DMS79 treated with DMSO at 0.1 percent for 48 hours (cell line): Measurements from ENCODE around the gene TP53BP1.
"Not testable (repeated sequence)": the region's sequence is repeated elsewhere in the genome, so short reads cannot be mapped to it uniquely, and the experiment has no call there.

Source experiments
- DNase-seq: peaks from one replicate; lab custom pipeline; 2025; lab: John Stamatoyannopoulos, UW

Gene TP53BP1, protein sequence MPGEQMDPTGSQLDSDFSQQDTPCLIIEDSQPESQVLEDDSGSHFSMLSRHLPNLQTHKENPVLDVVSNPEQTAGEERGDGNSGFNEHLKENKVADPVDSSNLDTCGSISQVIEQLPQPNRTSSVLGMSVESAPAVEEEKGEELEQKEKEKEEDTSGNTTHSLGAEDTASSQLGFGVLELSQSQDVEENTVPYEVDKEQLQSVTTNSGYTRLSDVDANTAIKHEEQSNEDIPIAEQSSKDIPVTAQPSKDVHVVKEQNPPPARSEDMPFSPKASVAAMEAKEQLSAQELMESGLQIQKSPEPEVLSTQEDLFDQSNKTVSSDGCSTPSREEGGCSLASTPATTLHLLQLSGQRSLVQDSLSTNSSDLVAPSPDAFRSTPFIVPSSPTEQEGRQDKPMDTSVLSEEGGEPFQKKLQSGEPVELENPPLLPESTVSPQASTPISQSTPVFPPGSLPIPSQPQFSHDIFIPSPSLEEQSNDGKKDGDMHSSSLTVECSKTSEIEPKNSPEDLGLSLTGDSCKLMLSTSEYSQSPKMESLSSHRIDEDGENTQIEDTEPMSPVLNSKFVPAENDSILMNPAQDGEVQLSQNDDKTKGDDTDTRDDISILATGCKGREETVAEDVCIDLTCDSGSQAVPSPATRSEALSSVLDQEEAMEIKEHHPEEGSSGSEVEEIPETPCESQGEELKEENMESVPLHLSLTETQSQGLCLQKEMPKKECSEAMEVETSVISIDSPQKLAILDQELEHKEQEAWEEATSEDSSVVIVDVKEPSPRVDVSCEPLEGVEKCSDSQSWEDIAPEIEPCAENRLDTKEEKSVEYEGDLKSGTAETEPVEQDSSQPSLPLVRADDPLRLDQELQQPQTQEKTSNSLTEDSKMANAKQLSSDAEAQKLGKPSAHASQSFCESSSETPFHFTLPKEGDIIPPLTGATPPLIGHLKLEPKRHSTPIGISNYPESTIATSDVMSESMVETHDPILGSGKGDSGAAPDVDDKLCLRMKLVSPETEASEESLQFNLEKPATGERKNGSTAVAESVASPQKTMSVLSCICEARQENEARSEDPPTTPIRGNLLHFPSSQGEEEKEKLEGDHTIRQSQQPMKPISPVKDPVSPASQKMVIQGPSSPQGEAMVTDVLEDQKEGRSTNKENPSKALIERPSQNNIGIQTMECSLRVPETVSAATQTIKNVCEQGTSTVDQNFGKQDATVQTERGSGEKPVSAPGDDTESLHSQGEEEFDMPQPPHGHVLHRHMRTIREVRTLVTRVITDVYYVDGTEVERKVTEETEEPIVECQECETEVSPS (N-terminal part only)

DNA sequence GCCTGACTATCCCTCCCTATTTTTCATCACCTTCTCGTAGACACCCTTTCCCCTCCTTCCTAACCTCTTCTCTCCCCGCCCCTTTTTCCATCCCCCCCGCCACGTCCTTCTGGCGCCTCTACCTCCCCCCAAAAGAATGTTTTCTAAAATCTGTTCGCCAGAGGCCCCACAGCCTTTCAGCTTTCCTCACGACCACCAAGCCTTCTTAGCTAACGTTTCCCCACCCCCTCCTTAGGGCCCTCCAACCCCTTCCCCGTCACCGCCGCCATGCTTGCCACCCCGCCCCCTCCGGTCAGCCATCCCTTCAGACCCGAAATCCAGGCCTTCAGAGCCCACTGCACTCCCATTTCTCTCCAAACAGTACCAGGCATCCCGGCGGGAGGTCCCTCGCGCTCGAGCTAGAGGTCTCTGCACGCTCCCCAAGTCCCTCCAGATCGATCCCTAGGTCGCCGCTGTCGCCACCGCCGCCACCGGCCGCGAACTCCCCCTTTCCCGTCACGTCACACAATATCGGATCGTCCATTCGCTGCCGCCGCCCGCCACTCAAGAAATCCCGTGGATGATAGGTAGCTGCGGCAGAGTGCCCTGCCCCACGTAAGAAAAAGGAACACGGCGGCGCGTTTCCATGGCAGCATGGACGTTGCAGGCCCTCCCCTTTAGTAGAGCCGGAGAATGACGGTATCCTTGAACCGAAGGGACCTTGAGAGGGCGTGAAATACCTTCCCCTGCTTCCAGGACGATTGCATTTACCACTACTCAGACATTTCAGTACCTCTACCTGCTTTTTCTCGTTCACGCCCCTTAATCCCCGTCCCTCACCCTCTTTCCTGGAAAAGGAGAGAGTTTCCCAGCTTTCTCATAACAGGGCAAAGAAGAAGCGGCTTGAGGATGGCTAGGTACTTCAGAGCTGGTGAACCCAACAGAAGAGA is at the start of gene TP53BP1:
Gene TP53BP1, minus strand, starts transcription at position 484 of the 929 bp plus-strand sequence. Its CDS starts 113 bp downstream, at position 371.
- DNase-seq = peak; percentile 82

DNA sequence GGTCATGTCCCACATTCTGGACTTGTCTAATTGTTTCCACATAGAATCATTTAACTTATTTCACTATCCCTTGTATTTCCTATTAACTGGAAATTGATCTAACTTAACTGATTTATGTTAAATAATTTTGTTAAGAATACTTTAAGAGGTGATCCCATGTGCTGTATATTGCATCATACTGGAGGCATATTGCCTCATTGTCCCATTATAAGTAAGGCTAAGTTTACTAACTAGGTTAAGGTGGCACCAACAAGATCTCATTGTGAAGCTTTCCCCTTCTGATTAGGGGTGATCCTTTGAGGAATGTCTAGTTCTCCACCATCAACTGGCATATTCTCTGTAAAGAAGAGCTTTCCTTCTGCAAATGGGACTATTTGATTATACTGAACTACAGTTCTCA is 48.8 kb upstream of the TP53BP1 start:
- DNase-seq = no peak

DNA sequence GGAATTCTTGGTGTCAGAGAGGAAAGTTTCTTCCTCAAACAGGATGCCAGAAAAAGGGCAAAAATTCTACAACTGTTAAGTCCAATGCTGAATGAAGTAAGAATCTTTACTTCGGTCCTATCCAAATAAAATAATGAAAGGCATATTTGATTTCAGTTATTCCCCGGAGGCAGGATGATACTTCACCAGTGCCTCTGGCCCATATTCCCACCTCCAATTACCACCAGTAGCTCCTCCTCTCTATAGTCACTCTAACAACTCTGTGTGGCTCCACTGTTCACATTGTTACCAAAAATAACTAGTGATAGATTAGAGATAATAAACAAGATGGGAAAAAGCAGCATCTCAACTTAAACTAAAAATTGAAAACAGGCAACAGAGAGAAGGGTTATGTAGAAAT is 45.1 kb upstream of the TP53BP1 start:
- DNase-seq = no peak

DNA sequence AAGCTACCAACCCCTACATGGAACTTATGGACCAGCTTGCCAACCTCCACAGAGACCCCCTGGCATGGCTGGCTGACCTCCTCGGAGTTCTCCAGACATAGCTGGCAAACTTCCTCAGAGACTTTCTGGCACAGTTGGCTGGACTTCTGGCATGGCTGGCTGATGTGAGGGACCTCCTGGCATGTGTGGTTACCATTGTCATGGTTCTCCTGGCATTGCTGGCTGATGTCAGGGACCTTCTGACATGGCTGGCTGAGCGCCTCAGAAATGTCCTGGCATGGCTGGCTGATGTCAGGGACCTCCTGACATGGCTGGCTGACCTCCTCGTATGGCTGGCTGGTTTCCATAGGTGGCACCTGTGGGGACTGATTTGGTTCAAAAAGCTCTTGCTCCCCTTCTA is 41.9 kb upstream of the TP53BP1 start:
- DNase-seq = no peak

DNA sequence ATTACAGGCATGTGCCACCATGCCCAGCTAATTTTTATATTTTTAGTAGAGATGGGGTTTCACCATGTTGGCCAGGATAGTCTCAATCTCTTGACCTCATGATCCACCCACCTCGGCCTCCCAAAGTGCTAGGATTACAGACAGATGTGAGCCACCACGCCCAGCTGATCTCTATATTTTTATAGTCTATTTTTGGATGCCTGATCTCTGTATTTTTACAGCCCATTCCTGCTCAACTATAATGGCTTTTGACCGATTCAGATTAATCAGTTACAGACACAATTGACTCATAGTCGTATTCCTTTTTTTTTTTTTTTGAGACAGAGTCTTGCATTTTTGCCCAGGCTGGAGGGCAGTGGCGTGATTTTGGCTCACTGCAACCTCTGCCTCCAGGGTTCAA is 39.9 kb upstream of the TP53BP1 start:
- DNase-seq = not testable (repeated sequence)

DNA sequence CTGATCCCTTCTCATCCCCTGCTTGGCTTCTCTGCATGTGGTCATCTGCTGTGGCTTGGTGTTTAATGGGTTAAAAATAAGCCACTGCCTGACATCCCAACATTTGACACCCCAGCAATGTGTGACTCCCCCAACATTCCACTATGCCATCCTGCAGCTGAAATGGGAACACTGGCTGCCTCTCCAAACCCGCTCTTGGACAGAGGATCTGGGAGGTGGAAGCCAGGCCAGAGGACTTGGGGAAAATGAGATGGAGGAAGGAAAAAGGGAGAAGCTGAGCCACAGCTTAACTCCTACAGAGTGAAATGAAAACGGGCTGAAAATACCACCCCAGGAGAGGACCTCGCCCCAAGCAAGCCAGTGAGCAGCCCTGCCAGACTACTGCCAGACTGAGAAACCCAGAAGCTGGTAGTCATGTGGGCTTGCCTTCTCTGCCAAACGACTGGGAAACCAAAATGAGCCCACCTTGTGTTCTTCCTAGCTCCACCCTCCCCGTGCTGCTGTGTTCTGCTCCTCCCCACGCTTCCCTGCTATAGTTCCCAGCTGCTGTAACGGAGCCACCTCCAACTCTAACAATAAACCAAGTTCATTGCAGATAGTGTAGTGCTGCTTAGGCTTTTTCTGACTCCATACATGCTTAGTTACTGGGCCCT is 38.2 kb upstream of the TP53BP1 start:
- DNase-seq = no peak

DNA sequence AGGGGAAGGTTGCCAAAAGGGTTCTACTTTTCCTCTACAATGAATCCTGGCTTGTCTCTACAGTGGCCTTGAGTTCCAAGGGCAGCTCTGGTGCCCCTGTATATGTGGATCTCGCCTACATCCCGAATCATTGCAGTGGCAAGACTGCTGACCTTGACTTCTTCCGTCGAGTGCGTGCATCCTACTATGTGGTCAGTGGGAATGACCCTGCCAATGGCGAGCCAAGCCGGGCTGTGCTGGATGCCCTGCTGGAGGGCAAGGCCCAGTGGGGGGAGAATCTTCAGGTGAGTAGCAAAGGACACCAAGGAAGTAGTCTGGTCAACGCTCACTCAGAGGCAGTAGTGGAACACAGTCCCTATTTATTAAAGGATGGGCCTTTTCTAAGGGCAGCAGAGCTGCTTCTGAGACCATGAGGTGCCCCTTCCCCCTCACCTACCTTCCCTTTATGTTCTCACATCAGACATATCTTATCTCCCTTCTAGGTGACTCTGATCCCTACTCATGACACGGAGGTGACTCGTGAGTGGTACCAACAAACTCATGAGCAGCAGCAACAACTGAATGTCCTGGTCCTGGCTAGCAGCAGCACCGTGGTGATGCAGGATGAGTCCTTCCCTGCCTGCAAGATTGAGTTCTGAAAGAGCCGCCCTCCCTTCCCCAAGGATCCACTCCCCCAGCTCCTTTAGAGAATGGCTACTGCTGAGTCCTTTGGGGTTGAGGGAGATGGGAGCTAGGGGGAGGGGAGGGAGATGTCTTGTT is 36.8 kb upstream of the TP53BP1 start:
- DNase-seq = no peak

DNA sequence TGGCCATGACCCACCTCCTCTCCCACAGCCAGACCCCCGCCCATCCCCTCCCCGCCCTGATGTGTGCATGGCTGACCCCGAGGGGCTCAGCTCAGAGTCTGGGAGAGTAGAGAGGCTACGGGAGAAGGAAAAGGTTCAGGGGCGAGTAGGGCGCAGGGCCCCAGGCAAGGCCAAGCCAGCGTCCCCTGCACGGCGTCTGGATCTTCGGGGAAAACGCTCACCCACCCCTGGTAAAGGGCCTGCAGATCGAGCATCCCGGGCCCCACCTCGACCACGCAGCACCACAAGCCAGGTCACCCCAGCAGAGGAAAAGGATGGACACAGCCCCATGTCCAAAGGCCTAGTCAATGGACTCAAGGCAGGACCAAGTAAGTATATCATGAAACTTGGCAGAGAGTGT is 36.2 kb upstream of the TP53BP1 start:
- DNase-seq = no peak

DNA sequence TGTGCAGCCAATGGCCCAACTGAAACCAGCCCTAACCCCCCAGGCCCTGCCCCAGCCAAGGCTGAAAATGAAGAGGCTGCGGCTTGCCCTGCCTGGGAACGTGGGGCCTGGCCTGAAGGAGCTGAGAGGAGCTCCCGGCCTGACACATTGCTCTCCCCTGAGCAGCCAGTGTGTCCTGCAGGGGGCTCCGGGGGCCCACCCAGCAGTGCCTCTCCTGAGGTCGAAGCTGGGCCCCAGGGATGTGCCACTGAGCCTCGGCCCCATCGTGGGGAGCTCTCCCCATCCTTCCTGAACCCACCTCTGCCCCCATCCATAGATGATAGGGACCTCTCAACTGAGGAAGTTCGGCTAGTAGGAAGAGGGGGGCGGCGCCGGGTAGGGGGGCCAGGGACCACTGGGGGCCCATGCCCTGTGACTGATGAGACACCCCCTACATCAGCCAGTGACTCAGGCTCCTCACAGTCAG is 35.6 kb upstream of the TP53BP1 start:
- DNase-seq = no peak

DNA sequence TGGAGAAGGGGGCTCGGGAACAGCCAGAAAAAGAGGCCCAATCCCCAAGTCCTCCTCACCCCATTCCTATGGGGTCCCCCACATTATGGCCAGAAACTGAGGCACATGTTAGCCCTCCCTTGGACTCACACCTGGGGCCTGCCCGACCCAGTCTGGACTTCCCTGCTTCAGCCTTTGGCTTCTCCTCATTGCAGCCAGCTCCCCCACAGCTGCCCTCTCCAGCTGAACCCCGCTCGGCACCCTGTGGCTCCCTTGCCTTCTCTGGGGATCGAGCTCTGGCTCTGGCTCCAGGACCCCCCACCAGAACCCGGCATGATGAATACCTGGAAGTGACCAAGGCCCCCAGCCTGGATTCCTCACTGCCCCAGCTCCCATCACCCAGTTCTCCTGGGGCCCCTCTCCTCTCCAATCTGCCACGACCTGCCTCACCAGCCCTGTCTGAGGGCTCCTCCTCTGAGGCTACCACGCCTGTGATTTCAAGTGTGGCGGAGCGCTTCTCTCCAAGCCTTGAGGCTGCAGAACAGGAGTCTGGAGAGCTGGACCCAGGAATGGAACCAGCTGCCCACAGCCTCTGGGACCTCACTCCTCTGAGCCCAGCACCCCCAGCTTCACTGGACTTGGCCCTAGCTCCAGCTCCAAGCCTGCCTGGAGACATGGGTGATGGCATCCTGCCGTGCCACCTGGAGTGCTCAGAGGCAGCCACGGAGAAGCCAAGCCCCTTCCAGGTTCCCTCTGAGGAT is 35.0 kb upstream of the TP53BP1 start:
- no peak for DNase-seq

DNA sequence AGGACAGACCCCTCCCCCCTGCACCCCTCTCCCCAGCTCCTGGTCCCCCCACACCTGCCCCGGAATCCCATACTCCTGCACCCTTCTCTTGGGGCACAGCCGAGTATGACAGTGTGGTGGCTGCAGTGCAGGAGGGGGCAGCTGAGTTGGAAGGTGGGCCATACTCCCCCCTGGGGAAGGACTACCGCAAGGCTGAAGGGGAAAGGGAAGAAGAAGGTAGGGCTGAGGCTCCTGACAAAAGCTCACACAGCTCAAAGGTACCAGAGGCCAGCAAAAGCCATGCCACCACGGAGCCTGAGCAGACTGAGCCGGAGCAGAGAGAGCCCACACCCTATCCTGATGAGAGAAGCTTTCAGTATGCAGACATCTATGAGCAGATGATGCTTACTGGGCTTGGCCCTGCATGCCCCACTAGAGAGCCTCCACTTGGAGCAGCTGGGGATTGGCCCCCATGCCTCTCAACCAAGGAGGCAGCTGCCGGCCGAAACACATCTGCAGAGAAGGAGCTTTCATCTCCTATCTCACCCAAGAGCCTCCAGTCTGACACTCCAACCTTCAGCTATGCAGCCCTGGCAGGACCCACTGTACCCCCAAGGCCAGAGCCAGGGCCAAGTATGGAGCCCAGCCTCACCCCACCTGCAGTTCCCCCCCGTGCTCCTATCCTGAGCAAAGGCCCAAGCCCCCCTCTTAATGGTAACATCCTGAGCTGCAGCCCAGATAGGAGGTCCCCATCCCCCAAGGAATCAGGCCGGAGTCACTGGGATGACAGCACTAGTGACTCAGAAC is 34.3 kb upstream of the TP53BP1 start:
- DNase-seq = no peak

DNA sequence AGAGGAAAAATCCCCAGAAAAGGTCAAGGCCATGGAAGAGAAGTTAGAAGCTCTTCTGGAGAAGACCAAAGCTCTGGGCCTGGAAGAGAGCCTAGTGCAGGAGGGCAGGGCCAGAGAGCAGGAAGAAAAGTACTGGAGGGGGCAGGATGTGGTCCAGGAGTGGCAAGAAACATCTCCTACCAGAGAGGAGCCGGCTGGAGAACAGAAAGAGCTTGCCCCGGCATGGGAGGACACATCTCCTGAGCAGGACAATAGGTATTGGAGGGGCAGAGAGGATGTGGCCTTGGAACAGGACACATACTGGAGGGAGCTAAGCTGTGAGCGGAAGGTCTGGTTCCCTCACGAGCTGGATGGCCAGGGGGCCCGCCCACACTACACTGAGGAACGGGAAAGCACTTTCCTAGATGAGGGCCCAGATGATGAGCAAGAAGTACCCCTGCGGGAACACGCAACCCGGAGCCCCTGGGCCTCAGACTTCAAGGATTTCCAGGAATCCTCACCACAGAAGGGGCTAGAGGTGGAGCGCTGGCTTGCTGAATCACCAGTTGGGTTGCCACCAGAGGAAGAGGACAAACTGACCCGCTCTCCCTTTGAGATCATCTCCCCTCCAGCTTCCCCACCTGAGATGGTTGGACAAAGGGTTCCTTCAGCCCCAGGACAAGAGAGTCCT is 33.4 kb upstream of the TP53BP1 start:
- DNase-seq = no peak

DNA sequence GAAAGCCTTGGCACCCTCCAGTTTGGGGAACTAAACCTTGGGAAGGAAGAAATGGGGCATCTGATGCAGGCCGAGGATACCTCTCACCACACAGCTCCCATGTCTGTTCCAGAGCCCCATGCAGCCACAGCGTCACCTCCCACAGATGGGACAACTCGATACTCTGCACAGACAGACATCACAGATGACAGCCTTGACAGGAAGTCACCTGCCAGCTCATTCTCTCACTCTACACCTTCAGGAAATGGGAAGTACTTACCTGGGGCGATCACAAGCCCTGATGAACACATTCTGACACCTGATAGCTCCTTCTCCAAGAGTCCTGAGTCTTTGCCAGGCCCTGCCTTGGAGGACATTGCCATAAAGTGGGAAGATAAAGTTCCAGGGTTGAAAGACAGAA is 32.2 kb upstream of the TP53BP1 start:
- no peak for DNase-seq

DNA sequence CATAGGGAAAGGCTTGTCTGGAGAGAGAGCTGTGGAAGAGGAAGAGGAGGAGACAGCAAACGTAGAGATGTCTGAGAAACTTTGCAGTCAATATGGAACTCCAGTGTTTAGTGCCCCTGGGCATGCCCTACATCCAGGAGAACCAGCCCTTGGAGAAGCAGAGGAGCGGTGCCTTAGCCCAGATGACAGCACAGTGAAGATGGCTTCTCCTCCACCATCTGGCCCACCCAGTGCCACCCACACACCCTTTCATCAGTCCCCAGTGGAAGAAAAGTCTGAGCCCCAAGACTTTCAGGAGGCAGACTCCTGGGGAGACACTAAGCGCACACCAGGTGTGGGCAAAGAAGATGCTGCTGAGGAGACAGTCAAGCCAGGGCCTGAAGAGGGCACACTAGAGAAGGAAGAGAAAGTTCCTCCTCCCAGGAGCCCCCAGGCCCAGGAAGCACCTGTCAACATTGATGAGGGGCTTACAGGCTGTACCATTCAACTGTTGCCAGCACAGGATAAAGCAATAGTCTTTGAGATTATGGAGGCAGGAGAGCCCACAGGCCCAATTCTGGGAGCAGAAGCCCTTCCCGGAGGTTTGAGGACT is 31.4 kb upstream of the TP53BP1 start:
- DNase-seq = no peak

DNA sequence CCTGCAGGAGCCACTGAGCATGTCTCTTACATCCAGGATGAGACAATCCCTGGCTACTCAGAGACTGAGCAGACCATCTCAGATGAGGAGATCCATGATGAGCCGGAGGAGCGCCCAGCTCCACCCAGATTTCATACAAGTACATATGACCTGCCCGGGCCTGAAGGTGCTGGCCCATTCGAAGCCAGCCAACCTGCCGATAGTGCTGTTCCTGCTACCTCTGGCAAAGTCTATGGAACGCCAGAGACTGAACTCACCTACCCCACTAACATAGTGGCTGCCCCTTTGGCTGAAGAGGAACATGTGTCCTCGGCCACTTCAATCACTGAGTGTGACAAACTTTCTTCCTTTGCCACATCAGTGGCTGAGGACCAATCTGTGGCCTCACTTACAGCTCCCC is 30.7 kb upstream of the TP53BP1 start:
- DNase-seq = no peak

DNA sequence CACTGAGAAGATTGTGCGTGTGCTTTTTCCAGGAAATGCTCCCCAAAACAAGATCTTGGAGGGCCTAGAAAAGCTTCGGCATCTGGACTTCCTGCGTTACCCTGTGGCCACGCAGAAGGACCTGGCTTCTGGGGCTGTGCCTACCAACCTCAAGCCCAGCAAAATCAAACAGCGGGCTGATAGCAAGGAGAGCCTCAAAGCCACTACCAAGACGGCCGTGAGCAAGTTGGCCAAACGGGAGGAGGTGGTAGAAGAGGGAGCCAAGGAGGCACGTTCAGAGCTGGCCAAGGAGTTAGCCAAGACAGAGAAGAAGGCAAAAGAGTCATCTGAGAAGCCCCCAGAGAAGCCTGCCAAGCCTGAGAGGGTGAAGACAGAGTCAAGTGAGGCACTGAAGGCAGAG is 29.3 kb upstream of the TP53BP1 start:
- no peak for DNase-seq

DNA sequence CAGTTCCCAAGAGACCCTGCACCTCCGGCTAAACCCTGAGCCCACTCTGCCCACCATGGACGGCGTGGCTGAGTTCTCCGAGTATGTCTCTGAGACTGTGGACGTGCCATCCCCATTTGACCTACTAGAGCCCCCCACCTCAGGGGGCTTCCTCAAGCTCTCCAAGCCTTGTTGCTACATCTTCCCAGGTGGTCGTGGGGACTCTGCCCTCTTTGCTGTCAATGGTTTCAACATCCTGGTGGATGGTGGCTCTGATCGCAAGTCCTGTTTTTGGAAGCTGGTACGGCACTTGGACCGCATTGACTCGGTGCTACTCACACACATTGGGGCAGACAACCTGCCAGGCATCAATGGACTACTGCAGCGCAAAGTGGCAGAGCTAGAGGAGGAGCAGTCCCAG is 28.5 kb upstream of the TP53BP1 start:
- DNase-seq = no peak
